ENCODE results near the gene OSTM1. TPM values are rescaled to one million over a fixed set of nuclear protein-coding genes. Genes with fewer than 3 reads are reported as not detected.
A peak's percentile ranks its signal among the peaks of the same experiment; 100 is the strongest.

Gene OSTM1
- total and polyA plus RNA-seq, 8 donors: 6.2 to 19.2 (median 12.4) TPM

DNA sequence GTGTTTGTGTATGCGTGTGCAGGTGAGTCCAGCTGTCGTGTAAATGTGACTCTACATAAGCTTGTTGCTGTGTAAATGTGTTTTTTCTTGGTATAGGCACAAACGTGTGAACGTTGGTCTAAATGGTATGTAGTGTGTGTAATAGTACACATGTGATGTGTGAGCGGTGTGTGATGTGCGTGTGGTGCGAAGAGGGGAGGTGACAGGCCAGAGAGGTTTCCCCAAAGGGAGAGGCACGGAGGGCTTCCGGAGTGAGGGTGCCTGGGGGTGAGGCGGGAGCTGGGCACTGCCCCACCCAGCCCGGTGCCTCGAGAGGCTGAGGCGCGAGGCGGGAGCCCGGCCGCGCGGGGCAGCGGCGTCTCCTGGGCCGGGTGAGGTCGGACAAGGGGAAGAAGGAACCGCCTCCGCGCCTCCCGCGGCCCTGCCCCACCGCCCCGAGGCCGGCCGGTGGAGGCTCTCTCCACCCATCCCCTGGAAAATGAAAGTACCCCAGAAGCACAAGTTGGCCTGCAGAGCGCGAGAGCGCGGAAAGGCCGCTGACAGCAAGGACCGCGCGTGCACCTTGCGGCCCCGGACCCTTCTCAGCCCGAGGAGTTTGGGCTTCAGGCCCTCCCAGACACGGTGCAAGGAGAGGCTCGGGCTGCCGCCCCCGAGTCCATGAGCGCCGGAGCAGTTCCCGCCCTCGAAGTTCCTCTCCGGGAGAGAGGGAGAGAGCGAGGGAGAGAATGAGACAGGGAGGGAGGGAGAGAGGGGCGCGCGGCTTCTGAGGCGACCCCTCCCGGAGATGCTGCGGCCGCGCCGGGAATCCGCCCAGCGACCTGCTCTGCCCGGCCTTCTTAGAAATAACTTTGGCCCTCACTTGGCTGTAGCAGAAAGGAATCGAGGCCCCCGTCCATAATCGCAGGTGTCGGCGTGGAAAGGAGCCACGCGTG, 43.2 kb upstream of the OSTM1 start:
- DNase-seq: peak in 4 of 6 donors; percentile 43 to 75 (median 58)
- H3K4me1 ChIP-seq: peaks cover 0 to 22% (median 0%) of the 10 kb centered on the region in 3 donors

DNA sequence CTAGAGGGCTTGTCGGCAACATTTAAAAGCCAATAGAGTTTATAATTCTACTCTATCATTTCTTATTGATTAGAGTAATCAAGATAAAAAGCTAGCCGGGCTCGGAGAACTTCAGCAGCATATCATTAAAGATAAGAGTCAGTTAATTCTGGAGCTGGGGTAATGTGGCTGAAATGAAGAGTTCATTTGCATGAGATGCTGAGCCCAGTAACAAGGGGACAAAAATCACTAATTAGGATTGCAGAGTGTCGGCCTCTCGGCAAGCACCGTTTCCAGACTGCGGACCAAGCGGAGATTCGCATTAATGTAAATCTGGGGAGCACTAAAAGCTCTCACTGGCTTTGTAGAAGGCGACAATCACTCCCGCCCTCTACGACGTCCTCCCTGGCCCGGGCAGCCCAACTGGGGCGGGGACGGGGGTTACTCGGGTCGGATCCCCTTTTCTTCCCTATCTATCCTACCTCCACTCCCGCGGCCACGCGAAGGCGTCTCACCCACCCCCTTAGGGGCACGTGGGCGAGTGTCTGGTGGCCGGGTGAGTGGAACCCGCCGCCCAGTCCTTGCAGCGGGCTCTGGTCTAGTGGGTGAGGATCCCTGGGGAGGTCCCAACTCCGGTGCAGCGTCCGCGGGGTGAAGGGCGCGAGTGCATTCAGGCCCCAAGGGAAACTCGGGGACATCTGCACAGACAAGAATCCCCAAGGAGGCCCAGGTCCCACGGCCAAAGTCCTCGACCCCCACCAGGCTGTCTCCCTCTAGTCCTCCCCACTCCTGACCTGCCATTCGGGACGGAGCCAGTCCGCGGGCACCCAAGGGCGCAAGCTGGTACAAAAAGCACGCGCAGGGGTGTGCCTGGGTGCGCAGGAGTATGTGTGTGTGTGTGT, 42.2 kb upstream of the OSTM1 start:
- peaks cover 0 to 9% (median 4%) of the 10 kb centered on the region in 4 donors for H3K27me3 ChIP-seq
- ATAC-seq (no peak), FAIRE-seq (no peak), DNase-seq (peak in 2 of 6 donors; percentile 29 to 73)
- H3K9me3 ChIP-seq: no peaks in the 10 kb centered on the region
- peak overlapping the region in 1 of 4 donors; percentile 75 for H3K4me3 ChIP-seq
- TF ChIP-seq, protein P1, sequence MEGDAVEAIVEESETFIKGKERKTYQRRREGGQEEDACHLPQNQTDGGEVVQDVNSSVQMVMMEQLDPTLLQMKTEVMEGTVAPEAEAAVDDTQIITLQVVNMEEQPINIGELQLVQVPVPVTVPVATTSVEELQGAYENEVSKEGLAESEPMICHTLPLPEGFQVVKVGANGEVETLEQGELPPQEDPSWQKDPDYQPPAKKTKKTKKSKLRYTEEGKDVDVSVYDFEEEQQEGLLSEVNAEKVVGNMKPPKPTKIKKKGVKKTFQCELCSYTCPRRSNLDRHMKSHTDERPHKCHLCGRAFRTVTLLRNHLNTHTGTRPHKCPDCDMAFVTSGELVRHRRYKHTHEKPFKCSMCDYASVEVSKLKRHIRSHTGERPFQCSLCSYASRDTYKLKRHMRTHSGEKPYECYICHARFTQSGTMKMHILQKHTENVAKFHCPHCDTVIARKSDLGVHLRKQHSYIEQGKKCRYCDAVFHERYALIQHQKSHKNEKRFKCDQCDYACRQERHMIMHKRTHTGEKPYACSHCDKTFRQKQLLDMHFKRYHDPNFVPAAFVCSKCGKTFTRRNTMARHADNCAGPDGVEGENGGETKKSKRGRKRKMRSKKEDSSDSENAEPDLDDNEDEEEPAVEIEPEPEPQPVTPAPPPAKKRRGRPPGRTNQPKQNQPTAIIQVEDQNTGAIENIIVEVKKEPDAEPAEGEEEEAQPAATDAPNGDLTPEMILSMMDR (IDR thresholded peaks at IDR 0.05): no peak
- peaks cover 0 to 22% (median 0%) of the 10 kb centered on the region in 3 donors for H3K4me1 ChIP-seq
- intact Hi-C loops (cut with DNase I): loop anchor here in 1 of 3 donors (10.0 kb wide), 1 partner anchor 378 kb away; no protein-coding TSS in a partner anchor
- 23 to 25% methylated on average over 46 of the region's 46 CpGs for WGBS, 2 donors
- no peak overlapping the region for H3K27ac ChIP-seq
- H3K36me3 ChIP-seq: no peaks in the 10 kb centered on the region

More for the DNA sequence above, 43.2 kb upstream of the OSTM1 start:
- no peak overlapping the region for H3K27ac ChIP-seq
- no peaks in the 10 kb centered on the region for H3K9me3 ChIP-seq
- FAIRE-seq (no peak), ATAC-seq (peak; percentile 41 to 67 (median 60))
- peak overlapping the region; percentile 40 to 75 (median 64) for H3K4me3 ChIP-seq
- WGBS, 2 donors: 1 to 2% methylated on average over 51 to 72 of the region's 72 CpGs
- peaks cover 0 to 9% (median 4%) of the 10 kb centered on the region in 4 donors for H3K27me3 ChIP-seq
- intact Hi-C loops (cut with DNase I): loop anchor here in 1 of 3 donors (10.0 kb wide), 1 partner anchor 377 kb away; no protein-coding TSS in a partner anchor
- H3K36me3 ChIP-seq: no peaks in the 10 kb centered on the region
- TF ChIP-seq, protein P1 (IDR thresholded peaks at IDR 0.05): no peak

DNA sequence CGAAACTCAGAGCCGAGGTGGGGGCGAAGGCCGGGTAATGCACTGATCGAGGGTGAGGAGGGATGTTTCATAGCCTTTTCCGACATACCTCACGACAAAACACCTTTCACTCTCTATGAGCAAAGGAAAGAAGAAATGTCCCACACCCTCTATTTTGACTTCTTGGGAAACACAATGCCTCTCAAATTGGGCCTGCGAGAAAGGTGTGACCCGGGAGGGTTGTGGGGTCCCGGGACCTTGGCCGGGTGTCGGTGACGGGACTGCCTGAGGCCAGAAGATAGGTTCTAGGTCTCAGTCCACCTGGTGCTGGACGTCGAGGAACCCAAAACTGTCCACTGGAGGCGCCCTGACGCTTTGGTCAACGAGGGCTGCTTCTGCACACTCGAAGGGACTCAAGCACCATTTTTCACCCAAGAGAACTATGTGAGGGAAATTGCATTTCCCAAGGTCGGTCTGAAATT, 41.1 kb upstream of the OSTM1 start:
- no peak for FAIRE-seq
- Histone ChIP-seq H3K4me3 (peak overlapping the region; percentile 15 to 45 (median 26)), H3K9me3 (no peaks in the 10 kb centered on the region), H3K27me3 (peaks cover 0 to 9% (median 4%) of the 10 kb centered on the region in 4 donors), H3K36me3 (no peaks in the 10 kb centered on the region), H3K27ac (no peak overlapping the region), H3K4me1 (peaks cover 0 to 22% (median 0%) of the 10 kb centered on the region in 3 donors)
- WGBS, 2 donors: 21 to 22% methylated on average over 20 of the region's 20 CpGs
- DNase-seq: peak; percentile 40 to 76 (median 68)
- intact Hi-C loops (cut with DNase I): loop anchor here in 1 of 3 donors (10.0 kb wide), 1 partner anchor 379 kb away; no protein-coding TSS in a partner anchor
- TF ChIP-seq, protein P1 (IDR thresholded peaks at IDR 0.05): peak in 3 of 4 donors; percentile 11 to 36 (median 14)
- peak; percentile 59 to 75 (median 65) for ATAC-seq

DNA sequence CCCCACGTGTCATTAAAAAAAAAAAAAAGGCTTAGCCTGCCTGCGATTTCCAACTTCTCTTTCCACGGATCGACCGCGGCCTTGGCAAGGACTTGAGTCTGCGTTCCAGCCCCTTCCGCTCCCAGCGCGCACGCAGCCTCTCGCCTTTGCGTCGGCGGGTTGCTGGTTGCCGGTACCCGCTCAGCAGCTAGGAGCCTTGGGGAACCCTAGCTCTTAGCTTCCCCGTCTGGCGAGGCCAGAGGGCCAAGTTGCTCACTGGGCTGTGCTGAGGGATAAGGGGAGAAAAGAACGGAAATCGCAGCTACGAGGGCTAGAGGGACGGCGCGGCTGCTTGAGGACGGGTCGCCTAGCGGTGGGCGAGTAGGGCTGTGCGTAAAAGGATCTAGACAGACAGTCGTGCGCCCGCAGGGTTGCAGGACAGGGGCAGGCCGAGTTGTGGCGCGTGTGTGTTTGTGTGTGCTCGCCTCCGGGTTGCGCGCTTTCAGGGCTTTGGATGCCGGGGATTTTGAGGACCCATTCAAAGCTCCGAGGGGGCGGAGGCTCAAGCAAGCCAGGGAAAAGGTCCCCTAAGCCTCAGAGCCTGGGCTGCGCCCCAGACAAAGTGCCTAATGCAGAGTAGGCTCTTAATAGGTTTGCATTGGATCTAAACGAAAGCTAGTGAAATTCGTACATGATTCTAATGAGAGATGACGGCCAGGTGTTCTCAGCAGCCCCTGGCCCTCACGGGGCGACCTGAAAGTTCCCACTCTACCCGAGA, 40.5 kb upstream of the OSTM1 start:
- Histone ChIP-seq H3K4me3 (peak overlapping the region; percentile 15 to 45 (median 26)), H3K36me3 (no peaks in the 10 kb centered on the region), H3K27ac (no peak overlapping the region), H3K4me1 (peaks cover 0 to 22% (median 0%) of the 10 kb centered on the region in 3 donors), H3K9me3 (no peaks in the 10 kb centered on the region), H3K27me3 (peaks cover 0 to 9% (median 4%) of the 10 kb centered on the region in 4 donors)
- FAIRE-seq: no peak
- TF ChIP-seq, protein P1 (IDR thresholded peaks at IDR 0.05): no peak
- DNase-seq: peak; percentile 57 to 86 (median 70)
- 3% methylated on average over 48 to 50 of the region's 50 CpGs for WGBS, 2 donors
- peak; percentile 60 to 73 (median 67) for ATAC-seq
- intact Hi-C loops (cut with DNase I): loop anchor here in 1 of 3 donors (5.0 to 10.0 kb wide), 2 partner anchors 380 to 412 kb away; no protein-coding TSS in a partner anchor
